Endothelial cell of umbilical vein (primary cell): ENCODE data around the gene ME3. TPM values are rescaled to one million over a fixed set of nuclear protein-coding genes. Genes with fewer than 3 reads are reported as not detected.

Source experiments
- BruUV-seq: library from RNA; stranded (reverse); fragments of 400-500 nt; replicated peaks from 2 replicates; lab custom pipeline; 2021; lab: Mats Ljungman, UMichigan
- CTCF ChIA-PET: fragments of 300-600, 350-600 bp; sonication (Branson Sonifier 250); formaldehyde crosslinking; loops from one replicate; lab custom pipeline; 2021; ENCODE audit warnings: antibody characterized with exemption, inconsistent platforms; lab: Charles Lee
- POLR2A ChIA-PET: fragments of 300-600, 350-600 bp; sonication (Branson Sonifier 250); formaldehyde crosslinking; loops from one replicate; lab custom pipeline; 2021; ENCODE audit warnings: antibody characterized with exemption, inconsistent platforms; lab: Charles Lee
- DNase-seq: peaks from one replicate; pipeline ENCODE4 v3.0.0-alpha.2; 2011; ENCODE audit warnings: low read depth, low spot score
- FAIRE-seq: peaks from 2 replicates; lab custom pipeline; 2011; peaks lifted over from hg19 to GRCh38; lab: Jason Lieb, UNC
- H2AFZ ChIP-seq: 2 replicates; pipeline ENCODE4 v1.6.0; 2012; ENCODE audit warnings: low read depth, low read length, control low read depth, inconsistent platforms
- H3K27ac ChIP-seq: 2 replicates; pipeline ENCODE4 v1.5.1; 2011; ENCODE audit warnings: low read depth, mild to moderate bottlenecking, control low read depth, low read length, moderate library complexity; ENCODE audit not compliant: insufficient read depth
- H3K27me3 ChIP-seq, 2 experiments: 2 replicates each; pipeline versions ENCODE4 v1.6.0 to v1.6.1; 2011; ENCODE audit warnings: low read length in 2 of 2, mixed read lengths in 1 of 2; ENCODE audit not compliant: control insufficient read depth in 2 of 2, insufficient read depth in 2 of 2
- H3K36me3 ChIP-seq, 2 experiments: 2 replicates in 1 of 2; 3 replicates in 1 of 2; pipeline ENCODE4 v1.5.1; 2011; ENCODE audit warnings: low read length in 2 of 2, mild to moderate bottlenecking in 1 of 2, moderate library complexity in 1 of 2; ENCODE audit not compliant: control insufficient read depth in 2 of 2, insufficient read depth in 2 of 2; ENCODE audit errors: extremely low read depth in 1 of 2
- H3K4me1 ChIP-seq: 3 replicates; pipeline ENCODE4 v1.5.1; 2011; ENCODE audit warnings: mild to moderate bottlenecking, low read length; ENCODE audit not compliant: control insufficient read depth, insufficient read depth; ENCODE audit errors: extremely low read depth
- H3K4me2 ChIP-seq: 2 replicates; pipeline ENCODE4 v1.6.1; 2011; ENCODE audit warnings: low read length, control low read depth, mixed read lengths; ENCODE audit not compliant: insufficient read depth
- H3K4me3 ChIP-seq, 3 experiments: fragments of 200-600 bp in 1 of 3; sonication (generic), shearing (Covaris generic) in 1 of 3; replicated peaks in 1 of 3; 2 replicates each; pipeline ENCODE4 v1.5.1; 2011 to 2016; ENCODE audit warnings: control low read depth in 3 of 3, low read length in 3 of 3, mild to moderate bottlenecking in 2 of 3, inconsistent platforms in 1 of 3, low read depth in 1 of 3, moderate library complexity in 1 of 3; ENCODE audit not compliant: insufficient read depth in 1 of 3
- H3K79me2 ChIP-seq: 2 replicates; pipeline ENCODE4 v1.6.0; 2012; ENCODE audit warnings: low read length, inconsistent platforms; ENCODE audit not compliant: control insufficient read depth, insufficient read depth
- H3K9ac ChIP-seq: replicated peaks from 2 replicates; pipeline ENCODE3; 2011; ENCODE audit warnings: low read length, control low read depth; ENCODE audit not compliant: insufficient read depth; ENCODE audit errors: extremely low read depth
- H3K9me1 ChIP-seq: replicated peaks from 3 replicates; pipeline ENCODE4 v1.6.0; 2011; ENCODE audit warnings: mild to moderate bottlenecking, low read length; ENCODE audit not compliant: control insufficient read depth, insufficient read depth; ENCODE audit errors: extremely low read depth
- H3K9me3 ChIP-seq: replicated peaks from 2 replicates; pipeline ENCODE4 v1.5.1; 2012; ENCODE audit warnings: low read length, inconsistent platforms; ENCODE audit not compliant: control insufficient read depth, insufficient read depth
- H4K20me1 ChIP-seq: replicated peaks from 2 replicates; pipeline ENCODE3; 2011; ENCODE audit warnings: mild to moderate bottlenecking, low read length; ENCODE audit not compliant: control insufficient read depth, insufficient read depth; ENCODE audit errors: extremely low read depth
- CTCF ChIP-seq, 2 donors: IDR thresholded peaks; 1 replicate in 1 of 2; 2 replicates in 1 of 2; pipeline ENCODE4 v1.5.1; 2011; ENCODE audit warnings: low read length in 2 of 2, mild to moderate bottlenecking in 2 of 2, moderate library complexity in 2 of 2, control low read depth in 1 of 2, inconsistent platforms in 1 of 2, low read depth in 1 of 2; ENCODE audit not compliant: insufficient read depth in 1 of 2; ENCODE audit errors: extremely low read depth in 1 of 2
- EZH2 ChIP-seq: IDR thresholded peaks from 2 replicates; pipeline ENCODE4 v1.6.1; 2012; ENCODE audit warnings: borderline replicate concordance, low read depth, mild to moderate bottlenecking, moderate library complexity, low read length, inconsistent platforms; ENCODE audit not compliant: severe bottlenecking
- FOS ChIP-seq: IDR thresholded peaks from 2 replicates; pipeline ENCODE4 v1.6.1; 2011; ENCODE audit warnings: mild to moderate bottlenecking, low read length, moderate library complexity, borderline replicate concordance; ENCODE audit not compliant: insufficient read depth
- GATA2 ChIP-seq: IDR thresholded peaks from 2 replicates; pipeline ENCODE4 v1.7.0; 2011; ENCODE audit warnings: low read depth, mild to moderate bottlenecking, moderate library complexity, mixed read lengths, low read length; ENCODE audit not compliant: insufficient read length, insufficient read depth
- JUN ChIP-seq: IDR thresholded peaks from 2 replicates; pipeline ENCODE4 v1.6.1; 2011; ENCODE audit warnings: borderline replicate concordance, low read depth; ENCODE audit not compliant: insufficient read length, insufficient read depth
- MAX ChIP-seq: IDR thresholded peaks from 2 replicates; pipeline ENCODE4 v1.6.1; 2011; ENCODE audit not compliant: insufficient read depth, insufficient read length
- MYC ChIP-seq: IDR thresholded peaks from one replicate; pipeline ENCODE4 v1.6.1; 2011; ENCODE audit warnings: mild to moderate bottlenecking, low read depth, low read length
- POLR2A ChIP-seq: IDR thresholded peaks from 2 replicates; pipeline ENCODE4 v1.6.1; 2012; ENCODE audit warnings: low read depth, mild to moderate bottlenecking, control low read depth, low read length
- POLR2AphosphoS5 ChIP-seq: IDR thresholded peaks from 2 replicates; pipeline ENCODE4 v1.6.1; 2012; ENCODE audit warnings: low read depth, mild to moderate bottlenecking, control low read depth, low read length, moderate library complexity; ENCODE audit not compliant: insufficient read depth
- dilution Hi-C: fragments of 300-500 bp; cut with MboI; formaldehyde crosslinking; loops from one replicate; pipeline ENCODE4 v1.15.0; 2019; ENCODE audit warnings: low sequenced_read_pairs; ENCODE audit not compliant: extremely low pct_ligation_motif_present
- intact Hi-C: fragments of 100-400 bp; cut with micrococcal nuclease; formaldehyde crosslinking; loops from one replicate; pipeline ENCODE4 v1.10.0; 2022
- polyA plus RNA-seq, 4 experiments: library from polyadenylated mRNA; depleted of rRNA in 3 of 4; stranded (reverse) in 3 of 4; unstranded in 1 of 4; fragments of >200 nt; gene quantifications; 2 replicates each; pipeline versions ENCODE4 v1.2.1 to v1.2.3, GENCODE V29; 2011 to 2012; ENCODE audit warnings: missing spikeins in 1 of 4
- total RNA-seq: library from RNA; stranded (reverse); gene quantifications from 2 replicates; pipeline ENCODE4 v1.2.3, GENCODE V29; 2021

ME3 gene
- total and polyA plus RNA-seq, 2 donors (not counting 3 experiments of a cell fraction or from before 2014, with no cell fraction given), result 26.9 to 30.4 TPM

GRCh38 chr11:86442827-86443226 lies 229.6 kb downstream of the ME3 start:
- no peak for FAIRE-seq
- CTCF ChIA-PET, result interaction anchor here (0.6 to 1.8 kb wide), 2 partner anchors 43 to 82 kb away, joined by 3 to 9 read pairs; no protein-coding TSS in a partner anchor
- no peak overlapping the region for H3K9ac ChIP-seq
- no peaks in the 10 kb centered on the region for H3K36me3 ChIP-seq
- intact Hi-C loops, result no loop called here
- no peak overlapping the region for H3K27ac ChIP-seq
- no peaks in the 10 kb centered on the region for H3K27me3 ChIP-seq
- H4K20me1 ChIP-seq, result no peaks in the 10 kb centered on the region
- no peak overlapping the region for H3K4me2 ChIP-seq
- no peak overlapping the region for H2AFZ ChIP-seq
- dilution Hi-C loops, result no loop called here
- H3K79me2 ChIP-seq, result no peaks in the 10 kb centered on the region
- DNase-seq, result no peak
- H3K4me3 ChIP-seq, result no peak overlapping the region
- H3K9me1 ChIP-seq, result no peaks in the 10 kb centered on the region
- no TSS peak for BruUV-seq
- TF ChIP-seq GATA2 (no peak), MAX (no peak)
- no peaks in the 10 kb centered on the region for H3K9me3 ChIP-seq
- H3K4me1 ChIP-seq, result peaks cover 7% of the 10 kb centered on the region
- POLR2A ChIA-PET, result no interaction called here

GRCh38 chr11:86442420-86442819 lies 230.0 kb downstream of the ME3 start:
- FAIRE-seq, result no peak
- TF ChIP-seq GATA2 (no peak), FOS (no peak), POLR2A (no peak), EZH2 (no peak), JUN (no peak), MYC (no peak), POLR2AphosphoS5 (no peak), CTCF (IDR thresholded peaks at IDR 0.05; ENCODE audit: extremely low read depth in 1 of 2, insufficient read depth in 1 of 2, low read depth in 1 of 2, low read length in 2 of 2) (no peak), MAX (no peak)

More at GRCh38 chr11:86442420-86442819, 230.0 kb downstream of the ME3 start:
- Histone ChIP-seq H3K4me3 (no peak overlapping the region), H3K79me2 (no peaks in the 10 kb centered on the region), H3K27me3 (no peaks in the 10 kb centered on the region), H3K36me3 (no peaks in the 10 kb centered on the region), H3K4me1 (peaks cover 7% of the 10 kb centered on the region), H4K20me1 (no peaks in the 10 kb centered on the region), H3K27ac (no peak overlapping the region), H3K9ac (no peak overlapping the region), H3K4me2 (no peak overlapping the region), H2AFZ (no peak overlapping the region), H3K9me1 (no peaks in the 10 kb centered on the region), H3K9me3 (no peaks in the 10 kb centered on the region)
- dilution Hi-C loops, result no loop called here
- POLR2A ChIA-PET, result no interaction called here
- CTCF ChIA-PET, result interaction anchor here (1.8 kb wide), 1 partner anchor 82 kb away, joined by 9 read pairs; no protein-coding TSS in a partner anchor
- intact Hi-C loops, result no loop called here
- no TSS peak for BruUV-seq
- DNase-seq, result no peak
